Activated CD8-positive, alpha-beta memory T cell treated with anti-CD3 and anti-CD28 coated beads, Interleukin-2, amount 50 U/mL, for 24 hours (primary cell): ENCODE data around the gene GPSM1.

Experiments used
- DNase-seq: peaks from one replicate; pipeline ENCODE4 v3.0.0-alpha.2; 2020; ENCODE audit errors: extremely low read depth

GPSM1 gene

DNA sequence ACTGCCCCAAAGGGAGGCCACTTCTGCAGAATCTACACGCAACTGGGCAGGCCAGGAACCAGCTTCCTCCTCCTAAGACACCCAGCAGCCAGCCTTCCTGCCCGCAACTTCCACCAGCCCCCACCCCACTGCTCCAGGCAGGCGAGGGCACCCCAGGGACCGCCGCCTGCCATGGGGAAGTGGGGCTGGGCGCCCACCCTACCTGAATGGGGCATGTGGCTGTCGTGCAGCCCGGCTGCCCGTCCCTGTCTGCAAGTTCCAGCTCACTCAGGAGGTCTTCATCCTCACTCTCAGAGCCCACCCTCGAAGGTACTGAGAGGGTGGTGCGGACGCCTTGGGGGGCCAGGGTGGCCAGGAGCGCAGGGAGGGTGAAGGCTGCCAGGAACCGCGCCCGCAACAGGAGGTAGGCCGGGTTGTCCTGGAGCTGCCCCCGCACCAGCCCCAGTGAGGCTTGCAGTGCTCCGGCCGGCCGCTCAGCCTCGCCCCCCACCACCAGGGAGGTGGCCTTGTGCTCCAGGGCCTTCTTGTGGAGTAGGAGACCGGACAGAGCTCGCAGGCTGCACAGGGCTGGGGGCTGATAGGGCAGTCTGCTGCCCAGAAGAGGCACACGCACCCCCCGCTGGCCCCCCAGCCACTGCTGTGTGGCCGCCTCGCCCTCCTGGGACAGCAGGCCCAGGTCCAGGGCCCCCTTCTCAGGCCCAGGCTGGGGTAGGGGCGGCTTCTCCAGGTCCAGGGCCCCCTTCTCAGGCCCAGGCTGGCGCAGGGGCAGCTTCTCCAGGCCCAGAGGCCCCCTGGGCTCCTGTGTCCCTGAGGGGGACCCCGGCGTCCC is 50.2 kb downstream of the GPSM1 start:
- no peak for DNase-seq

DNA sequence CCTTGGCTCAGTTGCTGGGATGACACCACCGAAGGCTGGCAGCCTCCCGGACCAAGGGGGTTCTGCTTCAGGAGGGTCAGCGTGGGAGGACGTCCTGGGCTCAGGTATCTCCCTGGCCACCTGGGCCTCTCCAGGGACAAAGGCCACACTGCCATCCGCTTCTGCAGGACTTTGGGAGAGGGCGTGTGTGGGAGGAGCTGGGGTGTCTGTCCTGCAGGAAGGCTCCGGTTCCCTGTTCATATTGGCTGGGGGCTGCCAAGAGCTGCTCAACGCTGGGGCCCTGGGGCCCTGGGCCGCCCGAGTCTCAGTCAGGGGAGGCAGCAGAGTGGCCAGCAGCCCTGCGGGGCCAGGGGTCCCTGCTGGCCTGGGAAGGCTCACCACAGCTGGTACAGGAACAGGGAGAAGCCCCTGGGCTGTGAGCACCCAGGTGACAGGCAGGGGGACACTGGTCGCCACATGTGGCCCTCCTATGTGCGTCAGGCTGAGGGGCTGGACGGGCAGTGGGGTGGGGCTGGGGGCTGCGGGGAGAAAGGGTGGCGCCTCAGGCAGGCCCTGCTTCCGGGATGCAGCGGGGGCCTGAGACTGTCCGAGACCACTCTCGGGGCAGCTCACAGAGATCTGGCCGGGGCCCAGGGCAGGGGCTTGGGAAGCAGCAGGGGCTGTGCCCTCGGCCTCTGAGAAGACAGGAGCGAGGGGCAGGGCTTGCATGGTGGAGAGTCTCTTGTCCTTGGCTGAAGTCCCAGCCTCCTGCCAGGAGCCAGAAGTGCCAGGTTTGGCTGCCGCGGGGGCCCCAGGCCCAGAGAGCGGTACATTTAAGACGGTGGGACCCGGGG is 51.0 kb downstream of the GPSM1 start:
- DNase-seq, result no peak

DNA sequence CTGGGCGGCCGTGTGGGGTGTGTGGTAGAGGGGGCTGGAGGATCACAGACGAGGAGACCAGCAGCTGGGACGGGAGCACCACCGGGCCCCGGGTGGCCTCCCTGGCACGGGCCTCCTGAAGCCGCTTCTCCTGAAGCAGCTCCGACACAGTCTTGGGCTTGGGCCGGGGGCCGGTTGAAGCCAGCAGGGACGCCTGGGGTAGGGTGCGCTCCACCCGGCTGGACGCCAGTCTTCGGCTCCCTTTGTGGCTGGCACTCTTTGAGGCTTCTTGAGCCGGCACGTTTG is 51.6 kb downstream of the GPSM1 start:
- DNase-seq, result no peak

DNA sequence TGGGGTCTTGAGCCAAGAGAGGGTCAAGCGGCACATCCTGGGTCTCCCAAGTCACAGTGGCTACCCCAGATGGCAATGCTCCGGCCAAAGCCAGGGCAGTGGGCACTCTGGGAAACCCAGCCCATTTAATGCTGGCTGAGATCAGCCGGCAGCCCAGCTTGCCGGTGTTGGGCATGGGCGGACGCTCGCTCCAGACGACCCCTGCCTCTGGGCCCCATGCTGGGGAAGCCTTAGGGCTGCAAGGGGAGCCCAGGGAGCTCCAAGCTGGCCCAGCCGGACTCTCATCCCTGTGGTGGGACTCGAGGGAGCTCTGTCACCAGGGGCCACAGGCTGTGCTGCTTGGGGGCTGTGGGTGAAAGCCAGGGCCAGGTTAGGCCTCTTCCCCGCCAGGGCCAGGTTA is 52.1 kb downstream of the GPSM1 start:
- no peak for DNase-seq

DNA sequence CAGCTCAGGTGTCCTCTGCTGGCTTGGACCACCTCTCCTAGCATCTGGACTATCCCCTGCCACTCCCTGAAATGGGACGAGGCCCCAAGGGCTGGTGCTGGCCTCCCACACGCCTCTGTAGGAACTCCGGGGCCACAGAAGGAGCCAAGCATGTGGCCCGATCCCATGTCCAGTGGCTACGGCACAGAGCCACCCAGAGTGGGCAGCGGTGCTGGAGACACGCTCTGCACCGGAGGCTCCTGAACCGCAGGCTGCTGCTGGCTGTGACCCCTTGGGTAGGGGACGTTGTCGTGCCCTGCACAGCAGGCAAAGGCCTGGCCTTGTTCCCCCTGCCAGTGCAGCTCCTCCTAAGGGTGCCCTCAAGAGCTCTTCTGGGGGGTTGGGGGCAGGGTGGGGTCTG is 52.6 kb downstream of the GPSM1 start:
- no peak for DNase-seq

DNA sequence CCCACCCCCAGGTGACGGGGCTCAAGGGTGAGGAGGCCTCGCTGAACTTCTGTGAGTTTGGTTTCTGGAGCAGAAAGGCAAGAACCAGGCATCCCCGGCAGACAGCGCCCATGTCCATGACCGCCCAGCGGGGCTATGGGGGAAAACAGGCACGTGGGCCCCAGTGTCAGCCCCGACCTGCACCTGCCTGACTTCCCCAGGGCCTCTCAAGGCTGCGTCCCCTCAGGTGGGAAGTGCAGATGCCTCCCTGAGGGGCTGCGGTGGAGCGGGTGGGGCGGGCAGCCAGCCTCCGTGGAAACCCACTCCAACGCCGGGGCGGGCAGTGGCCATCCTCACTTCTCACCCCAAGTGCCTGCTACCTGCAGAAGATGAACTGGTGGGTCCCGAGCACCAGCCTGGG is 53.0 kb downstream of the GPSM1 start:
- no peak for DNase-seq

DNA sequence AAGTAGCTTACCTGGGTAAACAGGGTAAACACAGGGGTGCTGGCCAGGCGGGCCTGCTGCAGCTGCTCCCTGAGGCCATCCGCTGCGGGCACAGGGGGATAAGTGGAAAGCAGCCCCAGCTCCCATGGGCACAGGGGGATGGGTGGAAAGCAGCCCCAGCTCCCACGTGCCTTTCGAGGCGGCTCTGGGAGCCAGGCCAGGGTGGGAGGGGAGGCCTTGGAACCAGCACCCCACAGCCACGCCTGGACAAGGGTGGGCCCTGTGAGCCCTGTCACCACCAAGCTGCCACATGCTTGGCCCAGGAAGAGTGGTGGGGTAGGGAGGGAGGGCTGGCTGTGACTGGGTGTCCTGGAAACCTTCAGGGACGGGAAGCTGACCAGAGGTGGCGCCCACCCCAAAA is 54.0 kb downstream of the GPSM1 start:
- no peak for DNase-seq

DNA sequence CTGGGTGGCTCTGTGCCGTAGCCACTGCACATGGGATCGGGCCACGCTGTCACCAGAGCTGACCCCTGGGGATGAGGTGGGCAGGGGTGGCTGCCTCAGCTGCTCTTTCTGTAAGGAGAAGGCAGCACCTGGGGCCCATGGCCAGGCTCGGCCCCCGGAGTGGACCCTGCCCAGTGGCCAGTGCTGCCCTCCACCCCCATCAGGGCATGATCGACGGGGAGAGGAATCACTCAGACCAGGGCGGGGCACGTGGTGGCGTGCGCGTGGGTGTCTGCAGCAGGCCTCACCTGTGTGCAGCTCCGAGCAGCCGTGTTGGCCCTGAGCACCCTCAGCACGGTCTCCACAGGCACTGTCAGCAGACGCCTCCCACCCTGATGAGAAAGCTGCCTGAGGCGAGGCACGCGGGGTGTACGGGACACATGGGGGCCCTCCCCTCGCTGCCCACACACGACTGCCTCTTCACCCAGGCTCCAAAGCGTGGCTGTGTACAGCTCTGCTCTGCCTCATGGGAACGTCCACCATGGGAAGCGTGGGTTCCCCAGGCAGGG is 54.7 kb downstream of the GPSM1 start:
- no peak for DNase-seq

DNA sequence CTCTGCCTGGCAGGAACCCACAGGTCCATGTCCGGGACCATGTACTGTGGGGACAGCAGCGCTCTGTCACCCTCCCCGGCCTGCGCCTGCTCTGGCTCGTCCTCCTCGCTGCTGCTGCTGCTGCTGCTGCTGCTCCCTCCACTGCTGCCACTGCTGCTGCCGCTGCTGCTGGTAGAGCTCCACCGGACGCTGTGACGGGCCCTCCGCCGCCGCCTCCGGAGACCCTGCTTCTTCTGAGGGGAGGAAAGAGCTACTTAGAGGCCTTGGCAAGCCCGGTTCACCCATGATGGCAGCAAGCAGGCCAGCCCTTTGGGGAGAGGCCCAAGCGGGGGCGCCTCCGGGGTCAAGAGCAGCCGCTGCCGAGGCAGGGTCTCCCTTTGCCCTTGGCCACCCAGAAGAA is 56.1 kb downstream of the GPSM1 start:
- no peak for DNase-seq

DNA sequence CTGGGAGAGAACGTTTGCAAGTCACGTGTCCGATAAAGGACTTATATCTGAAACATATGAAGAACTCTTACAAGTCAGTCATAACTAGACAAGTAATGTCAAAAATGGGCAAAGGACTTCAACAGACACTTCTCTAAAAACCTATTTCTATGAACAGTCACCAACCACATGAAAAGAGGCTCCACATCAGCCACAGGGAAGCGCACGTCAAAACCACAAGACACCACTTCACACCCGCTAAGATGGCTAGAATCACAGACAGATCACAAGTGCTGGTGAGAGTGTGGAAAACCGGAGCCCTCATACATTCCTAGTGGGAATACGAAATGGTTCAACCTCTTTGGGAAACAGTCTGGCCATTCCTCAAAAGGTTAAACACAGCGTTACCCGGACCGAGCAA is 57.7 kb downstream of the GPSM1 start:
- no peak for DNase-seq

DNA sequence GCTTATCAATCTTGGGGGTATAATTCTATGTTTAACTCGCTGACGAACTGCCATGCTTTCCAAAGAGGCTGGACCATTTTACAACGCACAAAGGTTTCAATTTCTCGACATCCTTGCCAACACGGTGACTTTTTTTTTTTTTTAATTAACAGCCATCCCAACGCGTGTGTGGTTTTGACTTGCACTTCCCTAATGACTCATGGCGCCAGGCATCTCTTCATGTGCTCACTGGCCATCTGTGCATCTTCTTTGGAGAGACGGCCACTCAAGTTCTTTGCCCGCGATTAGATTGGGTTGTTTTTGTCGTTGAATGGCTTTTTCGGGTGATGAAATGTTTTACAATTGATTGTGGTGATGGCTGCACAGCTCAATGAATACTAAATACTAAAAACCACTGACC is 58.7 kb downstream of the GPSM1 start:
- no peak for DNase-seq

DNA sequence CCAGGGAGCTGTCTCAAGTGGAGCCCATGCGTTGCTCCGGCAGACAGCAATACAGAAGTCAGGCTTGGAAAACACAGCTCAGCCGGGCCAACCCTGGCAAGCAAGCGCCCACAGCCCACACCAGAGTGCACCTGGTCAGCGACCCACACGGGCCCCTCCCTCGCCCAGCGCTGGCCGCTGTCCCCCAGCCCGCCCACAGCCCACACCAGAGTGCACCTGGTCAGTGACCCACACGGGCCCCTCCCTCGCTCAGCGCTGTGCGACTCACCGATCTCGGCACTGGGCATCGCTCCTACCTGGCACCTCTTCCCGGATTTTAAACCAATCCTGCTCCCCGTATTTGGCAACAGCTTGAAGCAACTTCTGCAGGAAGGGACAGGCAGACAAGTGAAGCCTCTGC is 59.9 kb downstream of the GPSM1 start:
- DNase-seq, result no peak

DNA sequence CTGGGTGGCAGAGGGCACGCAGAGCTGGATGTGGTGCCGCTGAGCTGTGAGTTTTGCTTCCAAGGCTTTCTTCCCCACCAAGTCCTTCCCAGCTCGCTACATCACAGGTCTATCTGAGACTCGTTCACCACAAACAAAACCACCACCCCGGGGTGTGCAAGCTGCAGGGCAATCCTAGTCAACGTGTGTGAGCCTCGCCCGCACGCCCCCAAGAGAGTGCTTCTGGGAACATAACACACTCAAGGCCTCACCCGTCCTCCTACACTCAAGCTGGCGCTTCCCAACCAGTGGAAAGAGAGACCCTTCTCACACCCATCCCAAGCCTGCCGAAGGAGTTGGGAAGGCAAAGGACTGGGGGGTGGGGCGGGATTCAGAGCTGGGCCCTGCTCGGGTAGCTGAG is 62.1 kb downstream of the GPSM1 start:
- no peak for DNase-seq

DNA sequence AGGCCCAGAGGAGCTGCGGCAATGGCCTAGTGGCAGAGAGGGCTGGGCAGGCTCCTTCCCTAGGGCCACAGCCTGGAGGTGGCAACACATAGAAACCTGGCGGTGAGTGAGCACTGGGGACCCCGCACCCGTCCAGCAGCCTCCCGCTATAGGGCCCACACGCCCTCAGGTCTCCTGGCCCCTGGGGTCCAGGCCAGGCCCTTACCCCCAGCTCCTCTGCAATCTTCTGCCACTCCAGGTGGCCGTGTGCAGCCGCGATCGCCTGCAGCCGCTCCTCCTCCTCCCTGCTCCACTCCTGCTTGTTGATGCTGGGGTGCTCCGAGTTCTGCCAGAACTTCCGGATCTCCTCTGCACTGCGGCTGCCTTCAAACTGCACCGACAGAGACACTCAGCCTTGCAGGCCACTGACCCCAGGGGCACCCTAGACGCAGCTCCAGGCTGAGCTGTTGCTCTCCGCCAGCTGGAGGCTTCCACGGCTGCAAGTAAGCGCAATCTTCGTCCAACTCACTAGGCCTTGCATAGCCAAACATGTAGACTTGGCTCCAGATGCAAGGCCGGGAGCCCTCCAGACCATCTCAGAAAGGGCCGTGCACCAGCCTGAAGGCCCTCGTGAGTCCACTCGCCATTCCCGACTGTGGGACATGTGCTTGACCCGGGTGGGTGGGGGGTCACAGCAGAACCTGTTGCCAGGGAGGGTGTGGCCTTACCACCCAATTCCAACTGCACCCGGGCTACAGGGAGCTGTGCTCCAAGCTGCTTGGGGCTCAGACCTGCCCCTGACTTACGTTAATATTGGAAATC is 64.6 kb downstream of the GPSM1 start:
- DNase-seq, result no peak

DNA sequence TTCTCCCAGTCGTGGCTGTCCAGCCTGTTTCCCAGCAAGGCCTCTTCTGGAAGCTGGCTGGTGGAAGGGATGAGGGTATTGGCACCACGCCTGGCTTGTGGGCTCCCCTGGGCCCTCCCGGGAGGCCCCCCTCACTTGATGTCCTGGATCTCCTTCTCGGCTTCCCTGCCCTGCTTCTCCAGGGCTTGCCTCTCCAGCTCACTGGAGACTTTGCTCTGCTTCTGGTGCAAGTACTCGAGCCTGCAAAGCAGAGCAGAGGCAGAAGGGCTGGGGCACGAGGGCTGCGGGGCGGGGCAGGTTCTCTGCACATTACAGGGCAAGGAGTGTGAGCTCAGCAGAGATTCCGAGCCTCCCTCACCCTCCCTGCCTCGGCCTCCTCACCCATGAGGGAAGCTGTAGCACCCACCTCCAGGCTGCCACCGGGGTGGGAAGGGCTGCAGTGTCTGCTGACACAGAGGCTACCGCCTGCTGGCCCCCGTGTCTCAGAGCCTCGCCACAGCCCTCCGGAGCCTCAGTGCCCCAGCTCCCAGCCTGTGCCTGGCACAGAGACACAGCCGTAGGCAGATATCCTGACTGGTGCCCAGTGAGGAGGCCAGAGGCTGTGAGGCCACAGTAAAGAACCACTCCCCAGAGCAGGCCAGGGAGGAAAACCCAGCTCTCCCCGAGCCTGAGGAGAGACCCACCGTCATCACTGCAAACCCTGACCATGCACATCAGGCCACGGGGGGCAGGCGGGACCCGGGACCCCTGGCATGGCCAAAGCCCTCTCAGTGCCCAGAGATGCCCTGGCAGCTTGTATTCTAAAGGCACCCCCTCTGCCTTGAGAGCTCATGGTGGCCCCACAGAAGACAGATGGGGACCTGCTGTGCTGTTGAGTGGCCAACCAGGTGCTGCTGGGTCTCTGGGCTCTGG is 65.5 kb downstream of the GPSM1 start:
- no peak for DNase-seq

DNA sequence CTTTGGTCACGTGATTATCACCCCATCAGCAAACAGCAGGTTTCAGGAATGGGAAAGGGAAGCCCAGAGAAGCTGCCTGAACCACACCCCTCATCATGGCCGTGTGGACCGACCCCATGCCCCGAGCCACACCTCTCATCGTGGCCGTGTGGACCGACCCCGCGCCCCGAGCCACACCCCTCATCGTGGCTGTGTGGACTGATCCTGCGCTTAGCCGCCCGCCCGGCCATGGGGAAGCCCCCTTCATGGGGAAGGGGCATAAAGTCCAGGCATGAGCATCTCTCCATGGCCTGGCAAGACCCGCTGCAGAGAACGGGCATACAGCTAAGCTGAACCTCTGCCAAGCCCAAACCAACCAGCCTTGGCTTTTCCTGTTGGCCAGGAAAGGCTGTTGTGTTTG is 66.2 kb downstream of the GPSM1 start:
- DNase-seq, result no peak

DNA sequence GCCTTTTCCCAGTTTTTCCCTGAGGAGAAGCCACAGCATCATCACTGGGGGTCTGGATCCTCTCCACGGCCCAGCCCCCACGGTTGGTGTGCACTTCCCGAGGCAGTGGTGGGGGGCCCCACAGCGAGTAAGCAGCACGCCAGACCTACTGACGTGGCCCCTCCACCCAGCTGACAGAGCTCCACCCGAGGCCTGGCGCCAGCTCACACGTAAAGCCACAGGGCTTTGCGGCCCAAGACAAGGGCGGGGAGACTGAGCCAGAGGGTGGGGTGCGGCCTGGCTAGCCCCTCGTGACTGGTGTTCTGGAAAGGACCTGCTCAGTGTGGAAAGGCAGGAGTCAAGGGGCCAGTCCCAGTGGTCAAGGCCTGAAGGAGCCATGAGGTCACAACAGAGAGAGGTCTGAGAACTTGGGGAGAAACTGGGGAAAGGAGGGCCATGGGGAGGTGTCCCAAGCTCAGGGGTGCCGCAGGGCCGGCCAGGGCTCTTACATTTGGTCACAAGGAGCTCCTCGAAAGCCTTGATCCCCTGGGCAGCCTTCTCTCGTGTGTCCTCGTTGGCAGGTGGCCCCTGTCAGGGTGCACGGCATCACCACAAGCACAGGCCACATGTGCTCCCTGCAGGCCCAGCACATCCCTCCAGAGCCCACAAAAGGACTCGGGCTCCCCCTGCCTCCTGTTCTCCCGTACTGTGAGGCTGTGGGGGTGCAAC is 67.1 kb downstream of the GPSM1 start:
- DNase-seq, result no peak

DNA sequence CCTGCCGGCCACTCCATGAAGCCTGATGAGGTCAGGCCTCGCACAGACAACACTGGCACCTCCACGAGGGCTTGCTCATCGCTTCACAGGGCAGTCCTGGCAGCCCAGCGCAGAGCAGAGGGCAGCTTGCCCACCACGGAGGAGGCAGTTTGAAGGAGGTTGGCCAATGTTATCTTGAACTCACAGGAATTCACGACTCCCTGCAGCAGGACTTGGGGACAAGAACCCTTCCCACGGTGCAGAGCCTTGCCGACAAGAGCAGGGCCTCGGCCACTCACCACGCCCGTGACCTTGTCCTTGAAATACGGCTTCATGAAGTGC is 67.6 kb downstream of the GPSM1 start:
- no peak for DNase-seq

DNA sequence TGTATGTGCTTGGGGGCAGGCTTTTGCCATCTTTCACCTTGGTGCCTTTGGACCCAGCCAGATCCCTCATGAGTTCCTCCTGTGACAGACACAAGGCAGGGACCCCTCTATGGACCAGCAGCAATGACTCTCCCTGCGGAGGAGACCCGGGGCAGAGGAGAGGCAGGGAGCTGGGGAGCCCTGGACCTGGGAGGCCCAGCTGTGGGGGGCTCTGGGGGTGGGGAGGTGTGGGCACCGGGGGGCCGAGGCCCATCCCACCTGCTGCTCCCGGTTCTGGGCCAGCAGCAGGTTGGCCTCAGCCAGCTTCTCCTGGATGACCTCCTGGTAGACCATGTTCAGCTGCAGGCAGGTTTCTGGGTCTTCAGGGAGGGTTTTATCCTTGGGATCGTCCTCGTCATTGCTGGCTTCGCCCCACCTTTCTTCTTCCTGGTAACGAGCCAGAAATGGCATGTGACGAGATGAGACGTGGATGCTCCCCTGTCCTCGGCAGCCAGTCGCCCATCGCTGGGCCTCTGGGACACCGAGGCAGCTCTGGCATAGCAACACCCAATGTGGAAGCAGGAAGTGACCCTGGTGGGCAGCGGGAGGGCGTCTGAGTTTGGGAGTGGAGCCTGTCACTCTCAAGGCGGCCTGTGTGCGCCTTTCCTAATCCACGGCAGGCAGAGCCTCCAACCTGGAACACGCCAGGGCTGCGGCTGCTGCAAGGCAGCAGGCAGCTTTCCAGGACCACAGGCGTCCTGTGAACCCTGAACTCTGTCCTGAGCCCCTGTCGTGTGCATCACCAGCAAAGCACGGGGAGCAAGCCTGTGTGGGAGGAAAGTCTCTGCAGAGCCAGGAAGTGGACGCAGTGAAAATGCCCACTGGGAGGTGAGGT is 68.2 kb downstream of the GPSM1 start:
- DNase-seq, result no peak

DNA sequence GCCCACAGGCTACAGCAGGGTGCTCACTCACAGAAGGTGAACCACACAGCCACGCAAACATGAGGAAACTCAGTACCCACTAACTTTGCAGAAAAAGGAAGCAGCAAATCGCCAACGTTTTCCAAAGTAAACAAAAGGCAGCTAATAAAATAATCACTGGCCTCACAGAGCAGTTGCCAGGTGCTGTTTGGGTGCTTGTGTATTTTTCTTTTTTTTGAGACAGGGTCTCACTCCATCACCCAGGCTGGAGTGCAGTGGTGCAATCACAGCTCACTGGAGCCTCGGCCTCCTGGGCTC is 68.8 kb downstream of the GPSM1 start:
- DNase-seq, result no peak
